Stromal cell of bone marrow (primary cell): ENCODE data around the gene PRAMEF33.
"Not testable (repeated sequence)": the region's sequence is repeated elsewhere in the genome, so short reads cannot be mapped to it uniquely, and the experiment has no call there.

Source experiments
- DNase-seq: peaks from one replicate; pipeline ENCODE4 v3.0.0-alpha.2; 2012; ENCODE audit warnings: low read depth

PRAMEF33 gene, protein sequence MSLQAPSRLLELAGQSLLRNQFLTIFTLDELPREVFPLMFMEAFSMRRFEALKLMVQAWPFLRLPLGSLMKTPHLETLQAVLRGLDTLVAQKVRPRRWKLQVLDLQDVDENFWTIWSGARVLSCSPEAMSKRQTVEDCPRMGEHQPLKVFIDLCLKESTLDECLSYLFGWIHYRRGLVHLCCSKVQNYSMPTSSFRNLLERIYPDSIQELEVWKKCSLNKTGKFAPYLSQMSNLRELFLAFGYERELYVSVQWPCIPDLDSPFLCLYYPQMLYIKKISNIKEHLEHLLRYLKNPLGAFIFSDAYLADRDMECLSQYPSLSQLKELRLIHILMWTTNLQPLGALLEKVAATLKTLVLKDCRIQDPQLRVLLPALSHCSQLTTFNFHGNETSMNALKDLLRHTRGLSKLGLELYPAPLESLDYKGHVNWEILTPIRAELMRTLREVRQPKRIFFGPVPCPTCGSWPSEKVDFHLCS

DNA sequence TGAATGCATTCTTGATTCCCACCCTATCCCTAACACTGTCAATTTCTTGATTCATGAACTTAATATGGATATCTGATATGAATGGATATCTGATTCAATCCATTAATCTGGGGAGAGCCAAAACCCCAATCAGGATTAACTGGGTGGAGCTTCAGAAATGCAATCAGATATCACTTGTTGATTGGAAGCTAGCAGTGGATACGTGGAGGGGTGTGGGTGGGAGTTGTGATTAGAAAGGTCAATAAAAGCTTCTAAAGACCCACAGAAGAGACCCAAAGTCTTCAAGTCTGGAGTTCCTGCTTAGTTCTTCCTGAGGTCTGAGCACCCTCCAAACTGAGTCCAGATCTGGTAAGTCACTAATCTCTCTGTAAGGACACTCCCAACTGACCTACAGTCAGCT, at the start of gene PRAMEF33:
Gene PRAMEF33, plus strand, starts transcription at position 301 of the 400 bp plus-strand sequence. CDS start 2,416 bp downstream, outside the sequence.
- not testable (repeated sequence) for DNase-seq

DNA sequence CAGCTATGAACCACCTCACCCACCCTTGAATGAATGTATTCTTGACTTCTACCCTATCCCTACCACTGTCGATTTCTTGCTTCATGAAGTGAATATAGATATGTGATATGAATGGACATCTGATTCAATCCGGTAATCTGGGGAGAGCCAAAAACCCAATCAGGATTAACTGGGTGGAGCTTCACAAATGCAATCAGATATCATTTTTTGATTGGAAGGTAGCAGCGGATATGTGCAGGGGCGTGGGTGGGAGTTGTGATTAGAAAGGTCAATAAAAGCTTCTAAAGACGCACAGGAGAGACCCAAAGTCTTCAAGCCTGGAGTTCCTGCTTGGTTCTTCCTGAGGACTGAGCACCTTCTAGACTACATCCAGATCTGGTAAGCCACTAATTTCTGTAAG, 49.4 kb upstream of the PRAMEF33 start, which contains the start of gene PRAMEF5:
Gene PRAMEF5, plus strand, starts transcription at position 301 of the 400 bp plus-strand sequence. CDS start 5,071 bp downstream, outside the sequence.
- not testable (repeated sequence) for DNase-seq

DNA sequence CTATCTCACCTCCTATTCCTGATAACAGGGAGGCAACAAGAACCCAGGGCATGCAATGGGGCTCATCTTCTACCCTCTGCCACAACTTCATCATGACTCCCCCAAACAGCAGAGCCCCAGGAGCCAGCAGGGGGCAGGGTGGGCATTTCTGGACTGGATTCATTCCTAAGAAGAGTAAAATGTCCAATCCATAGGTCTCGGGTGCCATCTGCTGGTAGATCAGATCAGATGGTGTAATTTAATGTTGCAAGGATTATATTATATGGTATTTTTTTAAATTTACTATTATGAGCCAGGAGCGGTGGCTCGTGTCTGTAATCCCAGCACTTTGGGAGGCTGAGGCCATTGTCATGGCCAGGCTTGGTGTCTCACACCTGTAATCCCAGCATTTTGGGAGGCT, 38.2 kb upstream of the PRAMEF33 start:
- DNase-seq = not testable (repeated sequence)

DNA sequence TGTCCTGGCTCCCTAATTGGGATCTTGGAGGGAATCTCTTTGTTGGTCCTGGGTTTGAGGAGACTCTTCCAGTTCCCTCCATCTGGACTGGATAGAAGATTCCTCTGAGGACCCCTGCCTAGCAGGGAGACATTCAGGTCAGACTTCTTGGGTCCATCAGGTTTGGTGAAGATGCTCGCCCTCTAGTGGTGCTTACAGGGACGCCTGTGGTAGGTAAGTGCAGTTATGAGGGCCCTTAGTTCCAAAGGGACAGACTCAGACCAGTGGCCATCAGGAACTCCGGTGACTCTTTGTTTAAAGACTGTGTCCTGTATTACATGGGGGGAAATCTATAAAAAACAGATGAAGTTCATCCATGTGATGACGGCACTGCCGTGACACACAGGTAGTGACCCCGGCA, 26.3 kb upstream of the PRAMEF33 start:
- not testable (repeated sequence) for DNase-seq

- DNase-seq = not testable (repeated sequence)
Observed at GRCh38 chr1:13279617-13280016, 23.7 kb upstream of the PRAMEF33 start.

DNA sequence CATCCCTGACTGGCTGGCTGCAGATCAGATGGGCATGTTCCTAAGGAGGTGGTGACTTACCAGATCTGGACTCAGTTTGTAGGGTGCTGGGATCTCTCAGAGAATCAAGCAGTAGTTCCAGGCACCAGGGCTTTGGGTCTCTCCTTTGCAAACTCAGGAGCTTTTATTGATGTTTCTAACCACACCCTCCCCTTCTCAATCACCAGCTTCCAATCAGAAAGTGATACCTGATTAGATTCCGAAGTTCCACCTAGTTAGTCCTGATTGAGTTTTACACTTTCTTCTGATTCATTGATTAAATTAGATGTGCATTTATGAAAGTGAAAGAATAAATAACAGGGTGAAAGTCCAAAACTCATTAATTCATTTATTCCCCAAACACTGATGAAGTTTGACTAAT, 18.3 kb upstream of the PRAMEF33 start, which contains the start of gene PRAMEF8:
Gene PRAMEF8, minus strand, starts transcription at position 101 of the 400 bp plus-strand sequence. CDS start 1,046 bp downstream, outside the sequence.
- DNase-seq = not testable (repeated sequence)

- DNase-seq = not testable (repeated sequence)
Observed at GRCh38 chr1:13289030-13289429, 14.3 kb upstream of the PRAMEF33 start.

- DNase-seq = not testable (repeated sequence)
Observed at GRCh38 chr1:13297216-13297931, 6.0 kb upstream of the PRAMEF33 start.

GRCh38 chr1:13298699-13299098, 4.6 kb upstream of the PRAMEF33 start:
- DNase-seq = not testable (repeated sequence)

DNA sequence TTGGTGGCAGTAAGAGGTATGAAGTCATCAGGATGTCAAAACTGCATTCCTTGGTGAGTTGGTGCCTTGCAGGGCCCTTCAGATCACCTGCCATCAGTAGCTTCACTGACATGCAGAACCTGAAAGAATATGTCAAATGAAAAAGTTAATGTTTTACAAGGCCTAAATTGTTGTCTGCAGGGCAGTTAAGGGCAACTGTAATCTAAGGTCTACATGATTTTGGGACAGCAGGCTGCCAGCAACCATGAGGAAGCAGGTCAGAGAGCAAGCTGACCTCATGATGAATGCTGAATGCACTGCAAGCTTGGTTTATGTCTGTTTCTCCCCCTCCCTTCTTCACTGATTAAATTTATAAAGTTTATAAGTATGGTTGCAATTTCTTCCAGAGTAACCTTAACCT, 1.1 kb upstream of the PRAMEF33 start:
- DNase-seq = not testable (repeated sequence)

DNA sequence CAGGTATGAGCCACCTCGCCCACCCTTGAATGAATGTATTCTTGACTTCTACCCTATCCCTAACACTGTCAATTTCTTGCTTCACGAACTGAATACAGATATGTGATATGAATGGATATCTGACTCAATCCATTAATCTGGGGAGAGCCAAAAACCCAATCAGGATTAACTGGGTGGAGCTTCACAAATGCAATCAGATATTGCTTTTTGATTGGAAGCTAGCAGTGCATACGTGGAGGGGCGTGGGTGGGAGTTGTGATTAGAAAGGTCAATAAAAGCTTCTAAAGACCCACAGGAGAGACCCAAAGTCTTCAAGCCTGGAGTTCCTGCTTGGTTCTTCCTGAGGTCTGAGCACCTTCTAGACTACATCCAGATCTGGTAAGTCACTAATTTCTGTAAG, 11.9 kb downstream of the PRAMEF33 start, which contains the start of gene PRAMEF15:
Gene PRAMEF15, plus strand, starts transcription at position 301 of the 400 bp plus-strand sequence. CDS start 2,827 bp downstream, outside the sequence.
- not testable (repeated sequence) for DNase-seq

GRCh38 chr1:13342496-13342895, 39.2 kb downstream of the PRAMEF33 start:
- not testable (repeated sequence) for DNase-seq

GRCh38 chr1:13347034-13347433, 43.7 kb downstream of the PRAMEF33 start, which contains the start of gene PRAMEF14:
Gene PRAMEF14 (minus strand): TSS chr1:13347134. CDS start chr1:13345314, 1,820 bp downstream.
- DNase-seq = not testable (repeated sequence)

DNA sequence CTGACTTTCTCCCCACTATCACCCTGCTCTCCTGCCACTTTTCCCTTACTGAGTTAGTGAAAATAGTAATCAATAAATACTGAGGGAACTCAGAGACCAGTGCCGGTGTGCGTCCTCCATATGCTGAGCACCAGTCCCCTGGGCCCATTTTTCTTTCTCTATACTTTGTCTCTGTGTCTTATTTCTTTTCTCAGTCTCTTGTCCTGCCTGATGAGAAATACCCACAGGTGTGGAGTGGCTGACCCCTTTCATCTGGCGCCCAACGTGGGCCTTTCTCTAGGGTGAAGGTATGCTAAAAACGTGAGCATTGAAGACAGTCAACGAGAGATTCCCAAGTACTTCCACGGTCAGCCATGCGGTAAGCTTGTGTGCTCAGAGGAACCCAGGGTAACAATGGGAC, 50.1 kb downstream of the PRAMEF33 start:
- not testable (repeated sequence) for DNase-seq

- not testable (repeated sequence) for DNase-seq
Observed at GRCh38 chr1:13354475-13354874, 51.1 kb downstream of the PRAMEF33 start.

DNA sequence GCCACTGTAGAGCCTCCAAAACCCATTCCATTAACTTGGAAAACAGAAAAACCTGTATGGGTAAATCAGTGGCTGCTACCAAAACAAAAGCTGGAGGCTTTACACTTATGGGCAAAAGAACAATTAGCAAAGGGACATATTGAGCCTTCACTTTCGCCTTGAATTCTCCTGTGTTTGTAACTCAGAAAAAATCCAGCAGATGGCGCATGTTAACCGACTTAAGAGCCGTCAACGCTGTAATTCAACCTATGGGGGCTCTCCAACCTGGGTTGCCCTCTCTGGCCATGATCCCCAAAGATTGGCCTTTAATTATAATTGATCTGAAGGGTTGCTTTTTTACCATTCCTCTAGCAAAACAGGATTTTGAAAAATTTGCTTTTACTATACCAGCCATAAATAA, 53.4 kb downstream of the PRAMEF33 start:
- DNase-seq = peak; percentile 13
